GM12864 (cell line): Measurements from ENCODE around the gene FXYD4.

Experiments used
- DNase-seq: peaks from one replicate; pipeline ENCODE4 v3.0.0-alpha.2; 2011; ENCODE audit warnings: low read depth
- H3K4me3 ChIP-seq: 2 replicates; pipeline ENCODE4 v1.5.1; 2011; ENCODE audit warnings: mild to moderate bottlenecking, low read depth, low read length, control low read depth
- TF ChIP-seq, protein P1 (sequence below): IDR thresholded peaks from 2 replicates; pipeline ENCODE4 v1.5.1; 2011; ENCODE audit warnings: low read depth, mild to moderate bottlenecking, moderate library complexity, low read length, control low read depth, inconsistent platforms; ENCODE audit errors: missing control alignments

Gene FXYD4

DNA sequence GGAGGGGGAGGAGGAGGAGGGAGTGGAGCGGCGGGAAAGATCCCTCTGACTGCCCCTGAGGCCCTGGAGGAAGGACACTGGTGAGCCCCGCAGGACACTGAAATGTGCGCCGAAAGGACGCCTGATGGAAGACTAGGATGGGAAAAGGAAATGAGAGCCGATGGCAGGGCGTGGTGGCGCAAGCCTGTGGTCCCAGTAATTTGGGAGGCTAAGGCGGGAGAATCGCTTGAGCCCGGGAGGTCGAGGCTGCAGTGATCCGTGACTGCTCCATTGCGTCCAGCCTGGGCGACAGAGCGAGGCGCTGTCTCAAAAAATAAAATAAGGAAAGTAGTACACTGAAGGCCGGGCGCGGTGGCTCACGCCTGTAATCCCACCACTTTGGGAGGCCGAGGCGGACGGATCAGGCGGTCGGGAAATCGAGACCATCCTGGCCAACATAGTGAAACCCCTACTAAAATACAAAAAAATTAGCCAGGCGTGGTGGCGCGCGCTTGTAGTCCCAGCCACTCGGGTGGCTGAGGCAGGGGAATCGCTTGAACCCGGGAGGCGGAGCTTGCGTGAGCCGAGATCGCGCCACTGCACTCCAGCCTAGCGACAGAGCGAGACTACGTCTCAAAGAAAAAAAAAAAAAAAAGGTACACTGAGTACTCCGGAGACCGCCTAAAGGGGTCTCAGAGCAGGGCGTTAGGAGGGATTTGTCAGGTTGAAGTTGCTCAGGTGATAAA is 38.1 kb downstream of the FXYD4 start:
- DNase-seq = no peak
- H3K4me3 ChIP-seq = peak overlapping the region; percentile 96
- TF ChIP-seq, protein P1, sequence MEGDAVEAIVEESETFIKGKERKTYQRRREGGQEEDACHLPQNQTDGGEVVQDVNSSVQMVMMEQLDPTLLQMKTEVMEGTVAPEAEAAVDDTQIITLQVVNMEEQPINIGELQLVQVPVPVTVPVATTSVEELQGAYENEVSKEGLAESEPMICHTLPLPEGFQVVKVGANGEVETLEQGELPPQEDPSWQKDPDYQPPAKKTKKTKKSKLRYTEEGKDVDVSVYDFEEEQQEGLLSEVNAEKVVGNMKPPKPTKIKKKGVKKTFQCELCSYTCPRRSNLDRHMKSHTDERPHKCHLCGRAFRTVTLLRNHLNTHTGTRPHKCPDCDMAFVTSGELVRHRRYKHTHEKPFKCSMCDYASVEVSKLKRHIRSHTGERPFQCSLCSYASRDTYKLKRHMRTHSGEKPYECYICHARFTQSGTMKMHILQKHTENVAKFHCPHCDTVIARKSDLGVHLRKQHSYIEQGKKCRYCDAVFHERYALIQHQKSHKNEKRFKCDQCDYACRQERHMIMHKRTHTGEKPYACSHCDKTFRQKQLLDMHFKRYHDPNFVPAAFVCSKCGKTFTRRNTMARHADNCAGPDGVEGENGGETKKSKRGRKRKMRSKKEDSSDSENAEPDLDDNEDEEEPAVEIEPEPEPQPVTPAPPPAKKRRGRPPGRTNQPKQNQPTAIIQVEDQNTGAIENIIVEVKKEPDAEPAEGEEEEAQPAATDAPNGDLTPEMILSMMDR = no peak

DNA sequence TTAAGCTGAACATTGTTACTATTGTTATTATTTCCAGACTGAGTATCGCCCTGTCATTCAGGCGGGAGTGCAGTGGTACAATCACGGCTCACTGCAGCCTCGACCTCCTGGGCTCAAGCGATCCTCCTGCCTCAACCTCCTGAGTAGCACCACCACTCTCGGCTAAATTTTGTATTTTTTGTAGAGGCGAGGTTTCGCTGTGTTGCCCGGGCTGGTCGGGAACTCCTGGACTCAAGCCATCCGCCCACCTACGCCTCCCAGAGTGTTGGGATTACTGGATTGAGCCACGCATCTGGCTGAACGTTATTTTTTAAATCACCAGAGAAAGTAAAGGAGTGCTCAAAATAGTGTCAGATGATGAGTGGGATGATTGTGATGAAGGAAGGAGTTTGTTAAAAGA is 38.9 kb downstream of the FXYD4 start:
- peak overlapping the region; percentile 96; the same call in 1 of the 2 replicates for H3K4me3 ChIP-seq
- TF ChIP-seq, protein P1 = no peak
- no peak for DNase-seq

DNA sequence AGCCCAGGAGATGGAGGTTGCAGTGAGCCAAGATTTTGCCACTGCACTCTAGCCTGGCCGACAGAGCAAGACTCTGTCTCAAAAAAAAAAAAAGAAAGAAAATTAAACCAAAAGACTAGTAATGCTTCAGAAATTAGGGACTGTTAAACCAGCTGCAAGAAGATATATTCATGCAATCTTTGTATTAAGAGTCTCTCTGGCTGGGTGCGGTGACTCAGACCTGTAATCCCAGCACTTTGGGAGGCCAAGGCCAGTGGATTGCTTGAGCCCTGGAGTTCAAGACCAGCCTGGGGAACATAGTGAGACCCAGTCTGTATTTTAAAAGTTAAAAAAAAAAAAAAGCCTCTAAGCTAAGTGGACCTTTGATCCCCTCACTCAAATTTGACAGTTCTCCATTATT is 40.1 kb downstream of the FXYD4 start:
- no peak for DNase-seq

DNA sequence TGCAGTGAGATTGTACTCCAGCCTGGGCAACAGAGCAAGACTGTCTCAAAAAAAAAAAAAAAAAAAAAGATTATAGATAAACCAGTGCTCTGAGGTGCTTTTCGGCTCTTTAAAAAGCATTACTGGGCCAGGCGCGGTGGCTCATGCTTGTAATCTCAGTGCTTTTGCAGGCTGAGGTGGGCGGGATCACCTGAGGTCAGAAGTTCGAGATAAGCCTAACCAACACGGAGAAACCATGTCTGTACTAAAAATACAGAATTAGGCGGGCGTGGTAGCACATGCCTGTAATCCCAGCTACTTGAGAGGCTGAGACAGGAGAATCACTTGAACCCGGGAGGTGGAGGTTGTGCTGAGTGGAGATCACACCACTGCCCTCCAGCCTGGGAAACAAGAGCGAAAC is 44.1 kb downstream of the FXYD4 start:
- TF ChIP-seq, protein P1 = no peak
- no peak for DNase-seq
- H3K4me3 ChIP-seq = no peak overlapping the region

More for the DNA sequence above, 40.1 kb downstream of the FXYD4 start:
- H3K4me3 ChIP-seq = no peak overlapping the region
- TF ChIP-seq, protein P1 = no peak

GRCh38 chr10:43417950-43418768 is 46.7 kb downstream of the FXYD4 start:
- H3K4me3 ChIP-seq = no peak overlapping the region
- DNase-seq = no peak
- TF ChIP-seq, protein P1 = no peak

DNA sequence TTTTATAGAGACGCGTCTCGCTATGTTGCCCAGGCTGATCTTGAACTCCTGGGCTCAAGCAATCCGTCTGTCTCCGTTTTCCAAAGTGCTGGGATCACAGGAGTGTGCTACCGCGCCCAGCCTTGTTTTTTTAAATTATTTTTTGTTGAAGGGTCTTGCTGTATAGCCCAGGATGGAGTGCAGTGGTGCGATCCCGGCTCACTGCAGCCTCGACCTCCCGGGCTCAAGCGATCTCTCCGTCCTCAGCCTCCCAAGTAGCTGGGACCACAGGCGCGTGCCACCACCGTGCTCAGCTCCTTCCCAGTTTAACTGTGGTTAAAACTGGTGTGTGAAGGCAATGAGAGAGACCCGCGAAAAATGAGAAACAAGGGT is 48.5 kb downstream of the FXYD4 start:
- no peak for DNase-seq
- peak overlapping the region; percentile 44 for H3K4me3 ChIP-seq
- TF ChIP-seq, protein P1 = no peak
